Renal cortical epithelial cell (primary cell): ENCODE results near the gene NLGN3. TPM values are rescaled to one million over a fixed set of nuclear protein-coding genes. Genes with fewer than 3 reads are reported as not detected.

Experiments
- DNase-seq: peaks from one replicate; pipeline ENCODE4 v3.0.0-alpha.2; 2011; ENCODE audit warnings: low read depth
- total RNA-seq: library from RNA; depleted of rRNA; stranded (reverse); fragments of >200 nt; gene quantifications from 2 replicates; pipeline ENCODE4 v1.2.3, GENCODE V29; 2014

Gene NLGN3
- total RNA-seq = 0.15 TPM in 1 of 2 replicates, not detected in the other

- DNase-seq = no peak
Measured at GRCh38 chrX:71144651-71145050, at the start of gene NLGN3. NLGN3 (plus strand) TSS chrX:71144841; CDS start chrX:71147750, 2,909 bp downstream.

- DNase-seq = no peak
Measured at GRCh38 chrX:71095033-71095432, 49.6 kb upstream of the NLGN3 start.

- DNase-seq = peak; percentile 77
Measured at GRCh38 chrX:71095555-71095980, 49.1 kb upstream of the NLGN3 start, which contains the start of gene FOXO4. FOXO4 (plus strand) TSS chrX:71095851; CDS start chrX:71096529, 678 bp downstream.

GRCh38 chrX:71095981-71096759 lies 48.5 kb upstream of the NLGN3 start:
- DNase-seq = peak; percentile 5

GRCh38 chrX:71096760-71097032 lies 47.9 kb upstream of the NLGN3 start:
- DNase-seq = no peak

GRCh38 chrX:71098302-71098701 lies 46.3 kb upstream of the NLGN3 start:
- peak; percentile 32 for DNase-seq

GRCh38 chrX:71098951-71099506 lies 45.6 kb upstream of the NLGN3 start:
- no peak for DNase-seq

GRCh38 chrX:71099736-71100135 lies 44.9 kb upstream of the NLGN3 start:
- no peak for DNase-seq

GRCh38 chrX:71100581-71101505 lies 43.8 kb upstream of the NLGN3 start:
- DNase-seq = no peak

- DNase-seq = no peak
Measured at GRCh38 chrX:71102292-71102691, 42.3 kb upstream of the NLGN3 start.

GRCh38 chrX:71103110-71103983 lies 41.3 kb upstream of the NLGN3 start:
- no peak for DNase-seq

GRCh38 chrX:71105628-71106027 lies 39.0 kb upstream of the NLGN3 start:
- DNase-seq = no peak

GRCh38 chrX:71106427-71106826 lies 38.2 kb upstream of the NLGN3 start, which contains the start of gene CXorf65:
CXorf65 (minus strand) TSS chrX:71106740; CDS start chrX:71106556, 184 bp downstream.
- DNase-seq = no peak

- no peak for DNase-seq
Measured at GRCh38 chrX:71107245-71107644, 37.4 kb upstream of the NLGN3 start.

GRCh38 chrX:71107762-71108360 lies 36.8 kb upstream of the NLGN3 start:
- no peak for DNase-seq

GRCh38 chrX:71109051-71109450 lies 35.6 kb upstream of the NLGN3 start:
- DNase-seq = no peak

- DNase-seq = no peak
Measured at GRCh38 chrX:71111141-71111843, 33.3 kb upstream of the NLGN3 start, which contains the start of gene IL2RG. IL2RG (minus strand) TSS chrX:71111577; CDS start chrX:71111539, 38 bp downstream.

GRCh38 chrX:71111921-71112431 lies 32.7 kb upstream of the NLGN3 start:
- DNase-seq = no peak

- DNase-seq = no peak
Measured at GRCh38 chrX:71117358-71117757, 27.3 kb upstream of the NLGN3 start.
